Measurements from ENCODE around the gene CEACAM20.
"Not testable (repeated sequence)": the region's sequence is repeated elsewhere in the genome, so short reads cannot be mapped to it uniquely, and the experiment has no call there.

Gene CEACAM20
- total RNA-seq, result 0 to 0.12 (median 0) reads per million in 18 experiments

- no peak for DNase-seq
Observed at GRCh38 chr19:44529536-44529935, at the start of gene CEACAM20. Gene CEACAM20 (minus strand): TSS chr19:44529675. CDS start chr19:44529509, 166 bp downstream.

DNA sequence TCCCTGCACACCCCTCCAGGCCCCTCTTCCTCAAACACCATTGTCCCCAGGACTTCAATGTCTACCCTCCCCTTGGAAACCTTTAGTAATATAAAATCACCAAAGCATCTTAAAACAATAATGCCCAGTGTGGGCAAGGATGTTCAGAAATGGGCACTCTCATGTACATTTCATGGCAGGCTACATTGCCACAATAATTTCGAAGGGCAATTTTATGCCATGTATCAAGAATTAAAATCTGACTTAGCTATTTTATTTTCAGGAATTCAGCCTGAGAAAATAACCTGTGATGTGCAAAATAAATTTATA, 48.0 kb upstream of the CEACAM20 start:
- no peak for DNase-seq

GRCh38 chr19:44576843-44577565, 47.5 kb upstream of the CEACAM20 start:
- DNase-seq, result peak in 1 of 2 donors; percentile 30

- DNase-seq, result no peak
Observed at GRCh38 chr19:44575116-44575700, 45.7 kb upstream of the CEACAM20 start.

DNA sequence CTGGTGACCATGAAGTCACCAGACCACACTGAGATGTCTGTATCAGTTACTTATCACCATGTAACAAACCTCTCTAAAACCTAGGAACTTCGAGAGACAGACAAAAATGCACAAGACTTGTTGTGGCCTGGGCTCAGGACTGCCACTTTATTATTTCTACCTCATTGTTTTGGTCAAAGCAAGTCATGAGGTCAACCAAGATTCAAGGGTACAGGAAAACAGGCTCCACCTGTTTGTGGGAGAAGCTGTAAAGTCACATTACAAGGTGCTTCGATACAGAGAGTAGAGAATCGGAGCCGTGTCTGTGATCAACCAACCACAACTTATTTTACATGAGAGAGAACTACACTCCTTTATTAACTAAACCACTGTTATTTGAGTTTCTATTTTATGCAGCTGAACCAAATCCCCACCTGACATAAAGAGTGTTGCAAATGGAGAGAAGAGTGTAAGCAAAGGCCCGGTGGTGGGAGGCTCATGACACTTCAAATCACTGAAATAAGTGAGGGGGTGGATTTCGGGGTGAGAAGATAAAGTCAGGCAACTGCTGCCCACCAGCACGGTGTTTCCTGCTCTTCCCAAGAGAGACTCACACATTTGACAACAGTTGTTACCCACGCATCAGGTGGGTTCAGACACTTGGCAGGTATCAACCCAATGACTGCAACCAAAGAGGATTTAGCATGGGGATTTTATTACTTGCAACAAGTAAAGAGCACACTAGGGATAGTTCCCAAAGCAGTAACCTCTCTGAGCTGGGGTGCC, 44.9 kb upstream of the CEACAM20 start:
- no peak for DNase-seq

- DNase-seq, result no peak
Observed at GRCh38 chr19:44573627-44574026, 44.2 kb upstream of the CEACAM20 start.

GRCh38 chr19:44573183-44573582, 43.7 kb upstream of the CEACAM20 start:
- DNase-seq, result no peak

GRCh38 chr19:44572581-44572900, 43.1 kb upstream of the CEACAM20 start:
- peak; percentile 36 to 53 for DNase-seq

GRCh38 chr19:44571830-44572580, 42.5 kb upstream of the CEACAM20 start:
- no peak for DNase-seq

DNA sequence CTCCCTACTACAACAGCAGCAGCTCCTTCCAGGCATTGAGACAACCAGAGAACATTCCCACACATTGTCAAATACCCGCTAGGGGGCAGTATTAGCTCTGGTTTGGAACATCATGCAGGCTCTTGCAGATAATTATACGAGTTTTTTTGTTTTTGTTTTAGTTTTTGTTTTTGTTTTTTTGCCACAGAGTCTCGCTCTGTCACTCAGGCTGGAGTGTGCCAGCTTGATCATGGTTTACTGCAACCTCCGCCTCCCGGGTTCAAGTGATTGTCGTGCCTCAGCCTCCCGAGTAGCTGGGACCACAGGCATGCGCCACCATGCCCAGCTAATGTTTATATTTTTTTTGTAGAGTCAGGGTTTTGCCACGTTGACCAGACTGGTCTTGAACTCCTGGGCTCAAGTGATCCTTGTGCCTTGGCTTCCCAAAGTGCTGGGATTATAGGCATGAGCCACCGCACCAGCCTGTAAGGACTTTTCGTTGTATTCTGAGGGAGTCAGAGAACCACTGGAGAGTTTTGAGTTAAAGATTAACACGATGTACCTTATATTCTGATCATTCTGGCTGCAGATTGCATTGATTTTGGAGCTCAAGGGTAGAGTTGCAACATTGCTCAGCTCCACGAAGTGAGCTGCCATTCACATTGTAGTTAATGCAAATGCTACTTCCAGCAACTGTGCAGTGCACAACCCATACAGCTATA, 41.7 kb upstream of the CEACAM20 start:
- DNase-seq, result peak; percentile 86 to 90

- DNase-seq, result no peak
Observed at GRCh38 chr19:44570603-44570983, 41.1 kb upstream of the CEACAM20 start.

DNA sequence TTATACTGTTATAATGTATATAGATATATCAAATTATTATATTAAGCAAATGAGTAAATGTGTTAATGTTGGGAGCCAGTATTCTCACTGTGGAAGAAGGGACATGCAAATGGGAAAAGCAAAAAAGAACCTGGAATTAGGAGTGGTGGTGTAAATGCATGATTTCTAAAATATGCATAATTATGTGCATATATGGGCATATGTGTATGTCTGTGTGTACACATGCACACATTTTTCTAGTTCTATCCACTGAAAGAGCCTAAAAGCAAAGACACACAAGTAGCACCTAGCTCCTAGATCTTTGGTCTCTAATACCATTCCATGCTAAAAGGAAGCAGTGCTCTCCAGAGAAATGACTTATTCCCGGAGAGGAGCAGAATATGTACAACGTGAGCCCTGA, 38.3 kb upstream of the CEACAM20 start:
- DNase-seq, result no peak

- DNase-seq, result peak; percentile 23 to 68
Observed at GRCh38 chr19:44566984-44567383, 37.5 kb upstream of the CEACAM20 start.

GRCh38 chr19:44563086-44563655, 33.7 kb upstream of the CEACAM20 start:
- DNase-seq, result not testable (repeated sequence)

DNA sequence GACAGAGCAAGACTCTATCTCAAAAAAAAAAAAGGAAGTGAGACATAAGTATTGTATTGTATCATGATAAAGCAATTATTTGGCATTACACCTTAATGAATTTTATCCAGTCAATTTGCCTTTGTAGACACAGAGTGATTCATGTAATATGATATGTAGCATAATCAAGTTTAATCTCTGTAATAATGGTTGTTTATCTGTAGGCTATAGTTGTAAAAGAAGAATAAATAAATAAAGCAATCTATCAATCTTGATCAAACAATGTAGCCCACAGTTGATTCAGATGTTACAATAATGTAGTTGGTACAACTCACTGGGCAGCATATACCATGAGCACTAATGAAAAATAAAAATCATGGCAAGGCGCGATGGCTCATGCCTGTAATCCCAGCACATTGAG, 28.5 kb upstream of the CEACAM20 start:
- DNase-seq, result no peak

GRCh38 chr19:44554641-44555246, 25.3 kb upstream of the CEACAM20 start:
- no peak for DNase-seq

- no peak for DNase-seq
Observed at GRCh38 chr19:44553478-44554171, 24.1 kb upstream of the CEACAM20 start.

DNA sequence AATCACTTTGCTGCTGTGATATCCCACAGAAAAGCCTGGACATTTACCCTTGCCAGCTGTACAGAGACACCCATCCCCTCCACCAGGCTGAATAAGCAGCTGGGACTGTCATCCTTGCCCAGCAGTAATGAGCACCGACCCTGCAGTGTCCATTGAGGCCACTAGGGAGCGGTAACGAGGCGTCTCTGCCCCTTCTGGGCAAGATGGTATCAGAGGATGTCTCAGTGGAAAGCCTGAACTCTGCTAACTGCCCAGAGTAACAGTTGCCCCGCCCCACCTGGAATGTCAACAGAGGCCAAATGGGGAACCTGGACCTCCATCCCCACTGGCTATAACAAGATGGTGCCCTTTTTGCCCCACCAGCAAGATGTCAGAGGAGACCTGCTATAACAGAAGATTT, 22.8 kb upstream of the CEACAM20 start:
- peak; percentile 55 to 70 for DNase-seq

DNA sequence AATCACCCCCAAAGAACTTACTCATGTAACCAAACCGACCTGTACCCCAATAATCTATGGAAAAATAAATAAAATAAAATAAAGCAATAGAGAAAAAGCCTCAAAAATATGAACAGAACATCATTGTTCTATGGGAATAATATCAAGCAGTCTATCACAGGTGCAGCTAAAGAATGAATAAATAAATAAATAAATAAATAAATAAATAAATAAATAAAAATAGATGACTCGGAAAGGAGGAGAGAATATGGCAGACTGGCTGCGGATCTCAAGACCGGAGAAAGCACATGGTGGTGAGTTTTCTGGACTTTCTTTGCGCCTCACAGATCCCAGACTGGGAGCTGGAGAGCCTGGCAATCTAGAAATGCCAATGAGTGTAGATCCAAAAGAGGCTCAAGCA, 22.4 kb upstream of the CEACAM20 start:
- DNase-seq, result no peak

DNA sequence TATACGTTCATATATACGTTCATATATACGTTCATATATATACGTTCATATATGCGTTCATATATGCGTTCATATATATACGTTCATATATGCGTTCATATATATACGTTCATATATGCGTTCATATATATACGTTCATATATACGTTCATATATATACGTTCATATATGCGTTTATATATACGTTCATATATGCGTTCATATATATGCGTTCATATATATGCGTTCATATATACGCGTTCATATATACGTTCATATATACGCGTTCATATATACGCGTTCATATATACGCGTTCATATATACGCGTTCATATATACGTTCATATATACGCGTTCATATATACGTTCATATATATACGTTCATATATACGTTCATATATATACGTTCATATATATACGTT, 21.5 kb upstream of the CEACAM20 start:
- DNase-seq, result not testable (repeated sequence)

DNA sequence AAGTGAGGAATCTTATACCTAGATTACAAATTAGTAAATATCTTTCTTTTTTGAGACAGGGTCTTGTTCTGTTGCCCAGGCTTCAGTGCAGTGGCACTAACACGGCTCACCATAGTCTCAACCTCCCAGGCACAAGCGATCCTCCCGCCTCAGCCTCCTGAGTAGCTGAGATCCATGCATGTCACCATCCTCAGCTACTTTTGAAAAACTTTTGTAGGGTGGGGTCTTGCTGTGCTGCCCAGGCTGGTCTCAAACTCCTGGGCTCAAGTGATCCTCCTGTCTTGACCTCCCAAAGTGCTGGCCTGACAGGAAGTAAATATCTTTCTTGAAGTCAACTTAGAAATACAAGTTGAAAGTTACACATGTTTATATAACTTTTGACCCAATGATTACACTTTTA, 20.0 kb upstream of the CEACAM20 start:
- DNase-seq, result no peak
